UCSD-AML1 (cell line): ENCODE data around the gene ZNF697.
A peak's percentile ranks its signal among the peaks of the same experiment; 100 is the strongest.
"Not testable (repeated sequence)": the region's sequence is repeated elsewhere in the genome, so short reads cannot be mapped to it uniquely, and the experiment has no call there.

ENCODE experiments used
- DNase-seq: peaks from one replicate; lab custom pipeline; 2025; ENCODE audit not compliant: unreplicated experiment; lab: John Stamatoyannopoulos, UW

The ZNF697 gene

GRCh38 chr1:119632103-119632490 lies 16.0 kb downstream of the ZNF697 start:
- no peak for DNase-seq

- DNase-seq: peak; percentile 56
Measured at GRCh38 chr1:119631433-119632102, 16.5 kb downstream of the ZNF697 start.

- DNase-seq: no peak
Measured at GRCh38 chr1:119631086-119631432, 17.0 kb downstream of the ZNF697 start.

GRCh38 chr1:119626841-119627240 lies 21.2 kb downstream of the ZNF697 start:
- DNase-seq: no peak

- DNase-seq: no peak
Measured at GRCh38 chr1:119626011-119626545, 22.0 kb downstream of the ZNF697 start.

GRCh38 chr1:119623678-119624077 lies 24.4 kb downstream of the ZNF697 start:
- DNase-seq: no peak

- no peak for DNase-seq
Measured at GRCh38 chr1:119623193-119623515, 24.9 kb downstream of the ZNF697 start.

- DNase-seq: no peak
Measured at GRCh38 chr1:119622311-119623192, 25.5 kb downstream of the ZNF697 start.

- DNase-seq: no peak
Measured at GRCh38 chr1:119621705-119622104, 26.4 kb downstream of the ZNF697 start.

GRCh38 chr1:119617751-119618691 lies 30.0 kb downstream of the ZNF697 start:
- no peak for DNase-seq

GRCh38 chr1:119616748-119617147 lies 31.3 kb downstream of the ZNF697 start:
- DNase-seq: peak; percentile 19

- not testable (repeated sequence) for DNase-seq
Measured at GRCh38 chr1:119615100-119615499, 33.0 kb downstream of the ZNF697 start.

GRCh38 chr1:119613769-119614720 lies 34.0 kb downstream of the ZNF697 start:
- peak; percentile 74 for DNase-seq

GRCh38 chr1:119611701-119612113 lies 36.4 kb downstream of the ZNF697 start:
- peak; percentile 66 for DNase-seq

- not testable (repeated sequence) for DNase-seq
Measured at GRCh38 chr1:119608816-119609215, 39.2 kb downstream of the ZNF697 start.

- not testable (repeated sequence) for DNase-seq
Measured at GRCh38 chr1:119607087-119607807, 40.8 kb downstream of the ZNF697 start.

- DNase-seq: no peak
Measured at GRCh38 chr1:119606394-119606793, 41.7 kb downstream of the ZNF697 start.

- DNase-seq: no peak
Measured at GRCh38 chr1:119605686-119606085, 42.4 kb downstream of the ZNF697 start.

GRCh38 chr1:119605080-119605479 lies 43.0 kb downstream of the ZNF697 start:
- not testable (repeated sequence) for DNase-seq
